AG10803 (cell line): ENCODE measurements around the gene CRYBG3.

Experiments
- DNase-seq: peaks from one replicate; pipeline ENCODE4 v3.0.0; 2010; ENCODE audit warnings: low read depth
- H3K4me3 ChIP-seq: 2 replicates; pipeline ENCODE4 v1.5.1; 2011; ENCODE audit warnings: mild to moderate bottlenecking, low read length, control low read depth
- TF ChIP-seq, protein P1 (sequence below): conservative IDR thresholded peaks from 2 replicates; pipeline ENCODE4 v1.5.1; 2011; ENCODE audit warnings: mild to moderate bottlenecking, low read length, control low read depth, inconsistent platforms

Gene CRYBG3

DNA sequence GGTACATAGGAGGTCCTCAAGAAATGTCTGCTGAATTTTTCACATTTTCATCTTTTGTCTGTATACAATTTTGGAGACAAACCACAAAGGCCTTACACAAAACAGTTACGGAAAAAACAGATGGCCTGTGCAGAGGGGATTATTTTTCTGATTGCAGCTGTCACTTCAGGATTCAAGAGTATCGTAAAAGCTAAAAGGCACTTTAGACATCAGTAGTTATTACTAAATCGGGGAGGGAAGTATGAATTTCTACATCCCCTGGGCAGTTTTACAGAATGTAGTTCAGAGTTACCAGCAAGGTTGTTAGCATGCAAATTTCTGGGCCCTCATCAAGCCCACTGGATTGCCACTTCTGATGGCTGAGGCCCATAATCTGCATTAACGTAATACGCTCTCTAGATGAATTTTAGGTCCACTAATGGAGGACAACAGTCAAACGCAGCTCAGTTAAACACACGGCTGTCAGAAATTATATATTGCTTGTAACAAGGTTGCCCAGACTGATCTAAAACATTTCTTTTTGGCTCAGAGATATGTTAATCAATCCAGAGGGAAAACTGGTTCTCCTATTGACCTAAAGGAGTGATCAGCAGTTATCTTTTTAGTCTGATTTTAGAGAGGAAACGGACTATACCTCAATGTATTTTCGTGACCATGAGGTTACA lies 149.3 kb downstream of the CRYBG3 start:
- peak overlapping the region; percentile 68 for H3K4me3 ChIP-seq
- TF ChIP-seq, protein P1, sequence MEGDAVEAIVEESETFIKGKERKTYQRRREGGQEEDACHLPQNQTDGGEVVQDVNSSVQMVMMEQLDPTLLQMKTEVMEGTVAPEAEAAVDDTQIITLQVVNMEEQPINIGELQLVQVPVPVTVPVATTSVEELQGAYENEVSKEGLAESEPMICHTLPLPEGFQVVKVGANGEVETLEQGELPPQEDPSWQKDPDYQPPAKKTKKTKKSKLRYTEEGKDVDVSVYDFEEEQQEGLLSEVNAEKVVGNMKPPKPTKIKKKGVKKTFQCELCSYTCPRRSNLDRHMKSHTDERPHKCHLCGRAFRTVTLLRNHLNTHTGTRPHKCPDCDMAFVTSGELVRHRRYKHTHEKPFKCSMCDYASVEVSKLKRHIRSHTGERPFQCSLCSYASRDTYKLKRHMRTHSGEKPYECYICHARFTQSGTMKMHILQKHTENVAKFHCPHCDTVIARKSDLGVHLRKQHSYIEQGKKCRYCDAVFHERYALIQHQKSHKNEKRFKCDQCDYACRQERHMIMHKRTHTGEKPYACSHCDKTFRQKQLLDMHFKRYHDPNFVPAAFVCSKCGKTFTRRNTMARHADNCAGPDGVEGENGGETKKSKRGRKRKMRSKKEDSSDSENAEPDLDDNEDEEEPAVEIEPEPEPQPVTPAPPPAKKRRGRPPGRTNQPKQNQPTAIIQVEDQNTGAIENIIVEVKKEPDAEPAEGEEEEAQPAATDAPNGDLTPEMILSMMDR: no peak
- DNase-seq: no peak

DNA sequence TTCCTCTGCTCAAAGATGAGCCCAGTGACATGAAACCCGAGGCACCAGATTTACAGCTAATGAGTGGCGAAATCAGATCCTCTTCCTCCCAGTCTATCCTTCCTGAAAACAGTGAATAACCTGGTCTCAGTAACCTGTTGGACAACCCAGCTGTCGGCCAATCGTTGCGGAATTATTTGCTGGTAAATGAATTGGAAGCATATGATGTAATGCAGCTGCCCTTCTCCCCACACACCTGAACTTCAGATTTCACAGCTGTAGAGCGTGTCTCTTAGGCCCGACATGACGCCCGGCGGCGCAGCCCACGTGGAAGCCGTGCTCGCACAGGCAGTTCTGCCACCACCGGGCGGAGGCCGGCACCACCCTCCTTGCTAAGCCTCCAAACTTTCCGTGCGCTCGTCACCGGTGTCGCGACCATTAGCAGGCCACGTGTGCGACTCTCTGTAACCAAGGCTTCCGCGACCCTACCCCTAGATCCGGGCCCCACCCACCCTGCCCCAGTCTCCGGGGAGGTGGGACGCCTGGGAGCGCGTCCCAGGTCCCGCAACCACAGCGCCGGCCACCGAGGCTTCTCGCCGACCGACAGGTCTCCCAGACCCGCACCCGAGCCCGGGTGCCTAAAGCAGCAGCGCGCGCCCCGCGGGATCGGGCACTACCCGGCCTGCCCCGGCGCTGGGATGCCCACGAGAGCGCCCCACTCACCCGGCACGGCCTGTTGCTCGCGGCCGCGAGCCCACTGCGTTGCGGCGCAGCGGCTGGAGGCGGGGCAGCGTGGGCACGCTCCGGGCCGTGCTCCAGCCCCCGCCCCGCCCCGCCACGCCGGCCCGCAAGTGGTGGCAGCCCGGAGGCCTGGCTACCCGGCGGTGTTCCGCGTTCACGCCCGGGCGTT lies 150.1 kb downstream of the CRYBG3 start, which contains the start of gene RIOX2:
Gene RIOX2 (minus strand): TSS at position 753 of the 889 bp plus-strand sequence. CDS start 4,838 bp downstream, outside the sequence.
- TF ChIP-seq, protein P1: no peak
- DNase-seq: peak; percentile 67
- peak within 1 kb of the TSS; percentile 68 for H3K4me3 ChIP-seq

DNA sequence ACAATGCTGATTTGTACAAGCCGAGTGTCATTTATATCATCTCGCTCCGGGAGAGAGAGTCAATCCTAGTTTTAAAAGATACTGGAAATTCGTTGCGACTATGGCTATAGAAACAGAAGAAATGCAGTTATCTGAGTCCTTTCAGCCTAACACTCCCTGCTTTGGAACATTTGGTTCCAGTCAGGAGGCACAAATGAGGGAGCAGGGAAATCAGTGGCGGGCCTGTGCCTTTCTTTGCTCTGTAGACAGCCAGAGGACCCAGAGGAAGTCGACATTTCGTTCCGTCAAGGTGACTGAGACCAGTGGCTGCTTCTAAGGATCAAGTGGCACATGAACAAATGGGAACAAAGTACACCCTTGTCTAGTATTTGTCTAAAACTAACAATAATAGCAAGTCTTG lies 151.2 kb downstream of the CRYBG3 start:
- TF ChIP-seq, protein P1: no peak
- peak overlapping the region; percentile 68 for H3K4me3 ChIP-seq
- DNase-seq: no peak

DNA sequence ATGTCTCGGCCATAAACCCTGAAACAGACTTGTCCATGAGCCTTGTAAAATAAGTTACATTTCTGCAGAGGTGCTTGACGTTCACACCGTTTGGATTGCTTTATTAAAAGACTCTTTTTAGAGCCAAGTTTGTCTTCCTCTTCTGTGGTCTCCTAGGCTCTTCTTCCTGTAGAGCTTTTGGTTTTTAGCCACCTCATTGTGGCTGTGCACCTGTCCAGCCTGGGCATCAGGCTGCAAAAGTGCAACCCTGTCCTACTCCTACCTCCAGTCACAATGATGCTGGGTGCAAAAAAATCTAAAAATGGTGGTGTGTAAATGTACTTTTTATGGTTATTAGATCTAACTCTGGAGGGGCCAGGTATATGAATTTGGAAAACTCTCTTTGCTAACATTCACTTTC lies 153.2 kb downstream of the CRYBG3 start:
- TF ChIP-seq, protein P1: no peak
- DNase-seq: no peak
- no peak overlapping the region for H3K4me3 ChIP-seq

DNA sequence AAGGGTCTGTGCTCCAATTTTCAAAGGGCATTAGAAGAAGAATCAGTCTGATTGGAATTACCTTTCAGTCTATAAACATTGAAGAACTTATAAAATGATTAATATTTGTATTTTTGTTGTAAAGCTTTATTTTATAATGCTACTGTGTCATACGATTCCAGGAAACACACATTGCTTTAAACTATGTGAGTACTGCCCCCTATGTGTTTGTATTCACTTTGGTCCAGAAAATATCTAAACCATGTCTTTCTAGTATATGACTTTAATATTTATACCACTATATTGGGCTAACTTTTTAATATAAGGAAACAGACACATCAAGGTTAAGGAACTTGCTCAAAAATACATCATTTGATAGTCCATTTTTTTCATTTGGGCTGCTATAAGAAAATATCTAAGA lies 153.7 kb downstream of the CRYBG3 start:
- no peak overlapping the region for H3K4me3 ChIP-seq
- DNase-seq: no peak
- TF ChIP-seq, protein P1: peak; percentile 31

DNA sequence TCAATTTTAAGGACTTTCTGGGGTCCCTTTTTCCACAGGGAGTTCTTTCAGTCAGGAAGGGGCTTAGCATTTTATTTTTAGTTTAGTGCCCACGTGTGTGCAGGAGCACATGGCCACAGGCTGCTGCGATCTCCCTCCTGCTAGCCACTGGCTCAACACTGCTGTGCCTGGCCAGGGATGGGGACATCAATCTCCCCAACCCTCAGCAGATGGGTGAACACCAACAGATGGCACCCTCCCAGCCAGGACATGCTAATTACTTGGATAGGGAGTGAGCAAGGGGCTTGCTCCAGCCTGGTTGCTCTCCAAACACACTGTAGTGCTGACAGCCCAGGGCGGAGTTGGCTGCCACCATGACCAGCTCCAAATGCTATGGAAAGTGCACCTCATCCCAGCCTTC lies 157.8 kb downstream of the CRYBG3 start:
- no peak for DNase-seq
- TF ChIP-seq, protein P1: no peak
- H3K4me3 ChIP-seq: no peak overlapping the region
